Spleen (tissue), 11 donors: Measurements from ENCODE around the gene LMOD3. TPM values are rescaled to one million over a fixed set of nuclear protein-coding genes. Genes with fewer than 3 reads are reported as not detected.

Source experiments
- DNase-seq: peaks from one replicate; pipeline ENCODE4 v3.0.0-alpha.2; 2020
- H3K27ac ChIP-seq, 8 donors: fragments of 200-600 bp; sonication (generic) in 7 of 8; 1 replicate in 4 of 8; 2 replicates in 4 of 8; pipeline versions ENCODE4 v1.5.0 to v1.8.0; 2016 to 2021; ENCODE audit warnings: inconsistent platforms in 4 of 8, mild to moderate bottlenecking in 4 of 8, moderate library complexity in 1 of 8
- H3K27me3 ChIP-seq, 7 donors: fragments of 200-600 bp; sonication (generic) in 6 of 7; replicated peaks in 1 of 7; 1 replicate in 4 of 7; 2 replicates in 3 of 7; pipeline versions ENCODE4 v1.5.0 to v1.8.0; 2016 to 2021; ENCODE audit warnings: inconsistent platforms in 3 of 7, mild to moderate bottlenecking in 1 of 7
- H3K36me3 ChIP-seq, 6 donors: fragments of 200-600 bp; sonication (generic) in 5 of 6; 1 replicate in 4 of 6; 2 replicates in 2 of 6; pipeline versions ENCODE4 v1.5.0 to v1.8.0; 2016 to 2021; ENCODE audit warnings: inconsistent platforms in 2 of 6
- H3K4me1 ChIP-seq, 6 donors: fragments of 200-600 bp; sonication (generic) in 5 of 6; 1 replicate in 3 of 6; 2 replicates in 3 of 6; pipeline versions ENCODE4 v1.5.0 to v1.8.0; 2016 to 2021; ENCODE audit warnings: inconsistent platforms in 3 of 6
- H3K4me3 ChIP-seq, 8 donors: fragments of 200-600 bp; sonication (generic) in 7 of 8; 1 replicate in 4 of 8; 2 replicates in 4 of 8; pipeline versions ENCODE4 v1.5.0 to v1.8.0; 2016 to 2021; ENCODE audit warnings: inconsistent platforms in 4 of 8, mild to moderate bottlenecking in 4 of 8, moderate library complexity in 2 of 8
- H3K9me3 ChIP-seq, 8 donors: fragments of 200-600 bp; sonication (generic) in 7 of 8; 1 replicate in 4 of 8; 2 replicates in 4 of 8; pipeline versions ENCODE4 v1.5.0 to v1.8.0; 2016 to 2021; ENCODE audit warnings: inconsistent platforms in 4 of 8
- POLR2A ChIP-seq, 3 donors: fragments of 450-650 bp; IDR thresholded peaks; one replicate each; pipeline ENCODE4 v1.5.1; 2017; ENCODE audit warnings: antibody characterized with exemption in 3 of 3, mild to moderate bottlenecking in 1 of 3
- POLR2AphosphoS5 ChIP-seq, 3 donors: sonication (generic); formaldehyde crosslinking; IDR thresholded peaks; one replicate each; pipeline ENCODE4 v1.5.1; 2017; ENCODE audit warnings: antibody characterized with exemption in 3 of 3
- WGBS, 5 donors: extraction: QIAGEN DNeasy Blood & Tissue Kit in 3 of 5; methylation state at CpG; one replicate each; pipeline versions ENCODE4 v1.1.5 to v1.1.7; 2013 to 2018; 5-methylcytosine and 5-hydroxymethylcytosine counted together
- intact Hi-C: fragments of 100-400 bp; cut with DNase I; formaldehyde crosslinking; loops from one replicate; pipeline ENCODE4 v1.15.0; 2023; ENCODE audit warnings: low total_unique reads
- polyA plus RNA-seq, 3 donors: library from polyadenylated mRNA; stranded (reverse); fragments of 200-250 nt; gene quantifications; one replicate each; pipeline ENCODE4 v1.2.1, GENCODE V29; 2013
- total RNA-seq, 7 donors: library from RNA; depleted of rRNA in 3 of 7; stranded (reverse); fragments of >200 nt in 3 of 7; fragmentation: NEBNext Ultra II Directional in 4 of 7; extraction: Animal tissue kit (Norgen Biotek cat#: 25700) in 4 of 7; gene quantifications; one replicate each; pipeline versions ENCODE4 v1.1.0 to v1.2.1, GENCODE V29; 2016 to 2021
- TF ChIP-seq, protein P1 (sequence below), 11 experiments: fragments of 200-600 bp in 7 of 11; fragments of 450-650 bp in 4 of 11; sonication (generic) in 4 of 11; IDR thresholded peaks in 8 of 11; conservative IDR thresholded peaks in 3 of 11; 1 replicate in 7 of 11; 2 replicates in 4 of 11; pipeline versions ENCODE4 v1.4.0 to v1.8.0; 2016 to 2021; ENCODE audit warnings: antibody characterized with exemption in 11 of 11, inconsistent platforms in 4 of 11, mild to moderate bottlenecking in 1 of 11
- donor health status: healthy with polysubstance abuse.
- donor health status: DM: no; HTN: no; CAD: no; lungs with moderate emphysema.
- donor health status: DM: no; HTN: no; CAD: no.
- donor health status: Bipolar disorder and iron deficiency.
- donor health status: healthy.
- donor health status: DM: no; HTN: no; CAD: no.
- donor health status: DM: yes; HTN: yes; CAD: no.

The LMOD3 gene
- total and polyA plus RNA-seq, 10 donors, result 0.10 to 1.2 (median 0.22) TPM; not detected in 1

DNA sequence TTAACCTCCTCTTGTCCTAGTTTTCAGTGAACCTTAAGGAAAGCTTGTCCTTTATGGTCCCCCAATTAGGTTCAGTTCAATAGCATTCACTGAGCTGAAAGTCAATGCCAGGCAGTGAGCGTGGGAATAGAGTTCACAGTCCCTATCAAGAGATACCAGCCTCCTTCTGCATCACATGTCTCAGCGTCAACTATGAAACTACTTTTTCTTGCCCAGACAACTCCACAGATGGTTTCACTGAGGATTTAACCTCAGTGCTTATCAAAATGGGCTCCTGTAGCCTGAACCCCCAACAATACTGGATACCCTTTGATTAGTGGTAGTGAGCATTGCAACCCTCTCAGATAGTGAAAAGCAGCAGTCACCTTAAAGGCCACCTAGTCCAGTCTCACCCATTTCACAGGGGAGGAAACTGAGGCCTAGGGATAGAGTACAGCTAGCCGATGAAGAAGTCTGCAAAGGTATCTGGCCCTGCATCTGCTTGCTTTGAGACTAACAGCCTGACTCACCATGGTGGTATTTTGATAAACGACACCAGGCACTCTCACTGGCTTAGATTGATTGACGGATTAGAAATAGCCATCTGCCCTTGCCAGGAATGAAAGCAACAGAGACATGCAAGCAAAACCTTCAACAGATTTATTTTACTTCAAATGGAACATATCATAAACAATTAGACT, 40.7 kb downstream of the LMOD3 start:
- intact Hi-C loops, result no loop called here
- Histone ChIP-seq H3K27ac (peak overlapping the region; percentile 69 to 96 (median 92)), H3K4me1 (peaks cover 54 to 91% (median 82%) of the 10 kb centered on the region in 6 donors), H3K4me3 (no peak overlapping the region), H3K27me3 (no peaks in the 10 kb centered on the region), H3K36me3 (peaks cover 0 to 4% (median 0%) of the 10 kb centered on the region in 6 donors), H3K9me3 (no peaks in the 10 kb centered on the region)
- no peak for DNase-seq
- TF ChIP-seq POLR2AphosphoS5 (IDR thresholded peaks at IDR 0.05) (no peak), POLR2A (IDR thresholded peaks at IDR 0.05) (no peak)
- TF ChIP-seq, protein P1, sequence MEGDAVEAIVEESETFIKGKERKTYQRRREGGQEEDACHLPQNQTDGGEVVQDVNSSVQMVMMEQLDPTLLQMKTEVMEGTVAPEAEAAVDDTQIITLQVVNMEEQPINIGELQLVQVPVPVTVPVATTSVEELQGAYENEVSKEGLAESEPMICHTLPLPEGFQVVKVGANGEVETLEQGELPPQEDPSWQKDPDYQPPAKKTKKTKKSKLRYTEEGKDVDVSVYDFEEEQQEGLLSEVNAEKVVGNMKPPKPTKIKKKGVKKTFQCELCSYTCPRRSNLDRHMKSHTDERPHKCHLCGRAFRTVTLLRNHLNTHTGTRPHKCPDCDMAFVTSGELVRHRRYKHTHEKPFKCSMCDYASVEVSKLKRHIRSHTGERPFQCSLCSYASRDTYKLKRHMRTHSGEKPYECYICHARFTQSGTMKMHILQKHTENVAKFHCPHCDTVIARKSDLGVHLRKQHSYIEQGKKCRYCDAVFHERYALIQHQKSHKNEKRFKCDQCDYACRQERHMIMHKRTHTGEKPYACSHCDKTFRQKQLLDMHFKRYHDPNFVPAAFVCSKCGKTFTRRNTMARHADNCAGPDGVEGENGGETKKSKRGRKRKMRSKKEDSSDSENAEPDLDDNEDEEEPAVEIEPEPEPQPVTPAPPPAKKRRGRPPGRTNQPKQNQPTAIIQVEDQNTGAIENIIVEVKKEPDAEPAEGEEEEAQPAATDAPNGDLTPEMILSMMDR (IDR thresholded peaks at IDR 0.05 in 8 of 11, conservative IDR thresholded peaks at IDR 0.05 in 3 of 11), result no peak
- 58 to 68% (median 65%) methylated on average over 5 of the region's 5 CpGs for WGBS, 5 donors

DNA sequence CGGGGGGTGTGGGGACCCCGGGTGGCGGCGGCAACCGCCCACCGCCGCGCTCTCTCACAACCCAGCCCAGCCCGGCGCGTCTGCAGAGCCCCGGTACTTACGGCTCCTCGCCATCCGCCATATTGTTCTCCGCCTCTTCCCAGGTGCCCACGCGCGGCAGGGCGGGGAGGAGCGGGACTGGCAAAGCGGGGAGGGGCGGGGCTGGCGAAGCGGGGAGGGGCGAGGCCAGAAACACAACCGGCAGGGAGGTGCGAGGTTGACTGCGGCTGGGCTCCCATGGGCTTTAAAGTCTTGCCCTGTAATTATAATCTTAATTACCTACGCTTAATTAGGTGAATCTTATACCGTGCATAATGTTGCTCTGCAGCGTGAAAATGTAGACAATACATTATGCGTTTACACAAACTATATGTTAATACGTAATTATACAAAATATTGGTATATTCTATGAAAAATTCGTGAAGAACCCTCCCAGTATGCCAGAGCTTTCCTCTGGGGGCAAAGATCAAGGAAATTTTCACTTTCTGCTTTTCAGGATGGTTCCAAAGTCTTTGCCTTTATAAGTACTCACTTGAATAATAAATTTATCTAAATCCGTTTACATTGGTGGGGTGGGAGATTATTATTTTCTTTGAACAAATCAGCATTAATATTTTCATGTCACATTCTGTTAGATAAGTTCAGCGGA, 42.0 kb downstream of the LMOD3 start, which contains the start of gene UBA3:
Gene UBA3 (minus strand): TSS at position 133 of the 688 bp plus-strand sequence. CDS start 12 bp downstream, at position 121.
- Histone ChIP-seq H3K27ac (peak within 1 kb of the TSS; percentile 74 to 96 (median 92)), H3K4me1 (peaks cover 50 to 91% (median 73%) of the 10 kb centered on the region in 6 donors), H3K36me3 (peaks cover 0 to 17% (median 4%) of the 10 kb centered on the region in 6 donors), H3K9me3 (no peaks in the 10 kb centered on the region), H3K4me3 (peak within 1 kb of the TSS; percentile 78 to 99 (median 86)), H3K27me3 (no peaks in the 10 kb centered on the region)
- intact Hi-C loops, result no loop called here
- no peak for TF ChIP-seq POLR2A (IDR thresholded peaks at IDR 0.05)
- TF ChIP-seq, protein P1 (IDR thresholded peaks at IDR 0.05 in 8 of 11, conservative IDR thresholded peaks at IDR 0.05 in 3 of 11), result peak in 2 of 11 experiments; percentile 14 to 25
- TF ChIP-seq POLR2AphosphoS5 (IDR thresholded peaks at IDR 0.05), result peak; percentile 90 to 92 (median 91)
- peak; percentile 99 for DNase-seq
- WGBS, 5 donors, result 4 to 10% (median 6%) methylated on average over 21 to 37 of the region's 37 CpGs

DNA sequence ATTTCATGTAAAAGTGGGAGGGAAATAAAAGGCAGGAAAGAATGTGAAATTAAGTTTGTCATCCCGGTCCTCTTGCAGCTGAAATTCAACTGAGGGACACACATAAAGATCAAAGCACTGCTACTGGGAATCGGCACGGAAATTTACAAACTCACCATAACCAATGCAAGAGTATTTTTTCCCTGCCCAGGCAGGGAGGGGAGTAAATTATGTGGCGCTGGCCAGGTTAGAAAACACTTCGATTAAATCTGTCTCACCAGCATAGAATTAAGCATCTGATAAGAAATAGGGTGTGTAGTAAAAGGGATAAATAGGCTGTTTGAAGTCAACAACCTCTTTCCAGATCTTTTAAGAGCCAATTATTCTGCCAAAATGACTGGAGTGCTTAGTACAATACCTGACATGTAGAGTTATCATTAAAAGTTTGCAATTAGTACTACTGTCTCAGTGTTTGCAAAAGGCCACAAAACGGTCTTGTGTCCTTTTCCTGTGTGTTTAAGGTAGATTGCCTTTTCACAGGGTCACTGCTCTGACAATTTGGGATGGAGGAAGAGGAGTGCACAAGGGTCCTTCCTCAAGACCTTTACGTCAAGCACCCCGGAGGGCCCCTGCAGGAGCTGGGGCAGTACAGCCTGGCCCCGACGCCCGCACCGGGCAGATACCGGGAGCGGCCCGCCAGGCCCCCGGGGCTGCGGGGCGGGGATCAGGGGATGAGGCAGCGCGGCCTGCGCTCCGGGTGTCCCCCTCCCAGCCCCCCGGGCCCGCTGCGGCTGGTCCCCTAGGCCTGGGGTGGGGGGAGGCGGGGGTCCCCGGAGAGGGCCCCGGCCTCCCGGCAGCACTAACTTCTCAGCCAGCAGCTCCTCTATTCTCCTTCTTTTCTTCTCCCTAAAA, 42.9 kb downstream of the LMOD3 start:
- Histone ChIP-seq H3K4me3 (peak overlapping the region; percentile 78 to 99 (median 86)), H3K27me3 (no peaks in the 10 kb centered on the region), H3K36me3 (peaks cover 0 to 26% (median 8%) of the 10 kb centered on the region in 6 donors), H3K9me3 (no peaks in the 10 kb centered on the region), H3K27ac (peak overlapping the region; percentile 74 to 96 (median 90)), H3K4me1 (peaks cover 50 to 90% (median 72%) of the 10 kb centered on the region in 6 donors)
- intact Hi-C loops, result no loop called here
- TF ChIP-seq, protein P1 (IDR thresholded peaks at IDR 0.05 in 8 of 11, conservative IDR thresholded peaks at IDR 0.05 in 3 of 11), result no peak
- TF ChIP-seq POLR2AphosphoS5 (IDR thresholded peaks at IDR 0.05) (no peak), POLR2A (IDR thresholded peaks at IDR 0.05) (no peak)
- DNase-seq, result peak; percentile 91
- WGBS, 5 donors, result 4 to 9% (median 6%) methylated on average over 13 to 28 of the region's 29 CpGs
